NCI-H82 treated with DMSO at 0.1 percent for 48 hours (cell line): ENCODE measurements around the gene RNF213.

Experiments used
- DNase-seq: peaks from one replicate; lab custom pipeline; 2025; ENCODE audit not compliant: unreplicated experiment; lab: John Stamatoyannopoulos, UW

RNF213 gene

GRCh38 chr17:80414508-80414802 lies 153.8 kb downstream of the RNF213 start:
- DNase-seq: no peak

GRCh38 chr17:80414803-80415625 lies 154.4 kb downstream of the RNF213 start, which contains the start of gene ENDOV:
Gene ENDOV (plus strand): TSS chr17:80415167. CDS start chr17:80415195, 28 bp downstream.
- peak; percentile 79 for DNase-seq

GRCh38 chr17:80415626-80416137 lies 155.0 kb downstream of the RNF213 start:
- no peak for DNase-seq

GRCh38 chr17:80416260-80416939 lies 155.7 kb downstream of the RNF213 start:
- no peak for DNase-seq

DNA sequence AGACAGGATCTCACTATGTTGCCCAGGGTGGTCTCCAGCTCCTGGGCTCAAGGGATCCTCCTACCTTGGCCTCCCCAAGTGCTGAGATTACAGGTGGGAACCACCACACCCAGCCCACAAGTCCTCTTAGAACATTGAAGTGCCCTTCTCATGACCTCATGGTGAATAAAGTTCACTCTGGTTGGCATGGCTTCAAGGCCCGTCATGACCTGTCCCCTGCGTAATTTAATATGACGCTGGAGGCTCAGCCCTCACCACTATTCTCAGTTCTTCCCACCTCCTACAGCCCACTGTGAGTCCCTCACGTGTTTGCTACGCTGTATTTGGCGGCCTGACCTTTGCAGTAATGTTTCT lies 156.3 kb downstream of the RNF213 start:
- no peak for DNase-seq

DNA sequence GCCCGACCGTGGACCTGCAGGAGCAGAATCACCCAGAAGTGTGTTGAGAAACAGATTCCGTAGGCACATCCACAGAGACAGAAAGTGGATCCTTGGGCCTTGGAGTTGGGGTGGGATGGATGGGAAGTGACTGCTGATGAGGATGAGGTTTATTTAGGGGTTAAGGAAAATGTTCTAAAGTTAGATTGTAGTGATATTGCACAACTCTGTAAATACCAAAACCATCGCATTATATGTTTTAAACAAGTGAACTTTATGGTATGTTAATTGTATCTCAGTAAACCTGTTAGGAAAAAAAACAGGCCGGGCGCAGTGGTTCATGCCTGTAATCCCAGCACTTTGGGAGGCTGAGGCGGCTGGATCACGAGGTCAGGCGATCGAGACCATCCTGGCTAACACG lies 157.9 kb downstream of the RNF213 start:
- DNase-seq: no peak

DNA sequence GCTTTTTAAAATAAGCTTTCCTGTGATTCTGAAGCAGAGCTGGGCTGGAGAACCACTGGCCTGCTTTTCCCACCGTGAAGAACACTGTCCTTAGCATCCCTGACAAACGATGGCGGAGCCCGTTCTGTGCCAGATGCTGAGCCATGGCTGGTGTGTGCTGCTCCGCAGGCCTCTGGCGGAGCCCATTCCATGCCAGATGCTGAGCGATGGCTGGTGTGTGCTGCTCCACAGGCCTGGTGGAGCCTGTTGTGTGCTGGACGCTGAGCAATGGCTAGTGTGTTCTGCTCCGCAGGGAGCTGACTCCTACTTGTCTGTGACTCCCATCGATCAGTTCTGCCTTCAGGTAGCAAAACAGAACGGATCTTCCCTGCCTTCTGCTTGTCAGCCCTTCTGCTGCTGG lies 158.6 kb downstream of the RNF213 start:
- no peak for DNase-seq

DNA sequence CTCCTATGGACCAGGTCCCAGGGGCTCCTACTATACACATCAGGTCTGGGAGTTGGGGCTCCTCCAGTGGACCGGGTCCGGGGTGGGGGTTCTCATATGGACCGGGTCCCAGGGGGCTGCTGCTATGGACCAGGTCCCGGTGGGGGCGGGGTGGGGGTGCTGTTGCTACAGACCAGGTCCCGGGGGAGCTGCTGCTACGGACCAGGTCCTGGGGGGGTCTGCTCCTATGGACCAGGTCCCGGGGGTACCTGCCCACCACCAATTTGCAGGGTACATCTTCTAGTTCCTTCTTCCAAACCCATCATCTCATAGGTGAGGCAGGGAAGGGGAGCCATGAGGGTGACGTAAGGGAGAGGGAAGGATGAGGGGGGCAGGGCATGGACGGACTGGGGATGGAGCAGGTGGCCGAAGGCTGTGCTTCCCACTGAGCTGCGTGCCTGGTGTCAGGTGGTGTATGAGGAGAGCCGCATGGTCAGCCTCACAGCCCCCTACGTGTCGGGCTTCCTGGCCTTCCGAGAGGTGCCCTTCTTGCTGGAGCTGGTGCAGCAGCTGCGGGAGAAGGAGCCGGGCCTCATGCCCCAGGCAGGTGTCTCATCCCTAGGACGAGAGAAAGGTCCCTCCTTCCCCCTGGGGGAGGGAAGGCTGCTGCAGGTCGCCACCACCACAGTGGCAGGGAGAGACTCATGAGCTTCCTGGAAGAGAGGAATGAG lies 160.9 kb downstream of the RNF213 start:
- DNase-seq: no peak

DNA sequence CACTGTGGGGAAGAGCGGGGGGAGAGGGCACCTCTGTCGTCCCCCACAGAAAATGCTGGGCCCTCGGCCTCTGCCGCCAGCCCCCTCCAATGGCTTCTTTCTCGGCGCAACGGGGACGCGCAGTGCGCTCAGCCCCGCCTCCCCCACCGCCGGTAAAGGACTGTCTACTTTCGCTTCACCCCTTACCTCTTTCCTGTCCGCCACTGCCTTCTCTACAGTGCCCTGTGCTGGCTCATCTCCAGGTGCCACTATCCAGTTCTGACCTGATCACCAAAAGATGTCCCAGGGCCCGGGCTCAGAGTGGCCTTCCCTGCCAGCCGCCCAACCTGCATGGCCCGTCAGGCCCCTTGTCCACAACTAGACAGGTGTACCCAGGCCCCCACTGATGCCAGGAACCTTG lies 161.6 kb downstream of the RNF213 start:
- no peak for DNase-seq

- no peak for DNase-seq
Observed at GRCh38 chr17:80422981-80423380, 162.3 kb downstream of the RNF213 start.

- no peak for DNase-seq
Observed at GRCh38 chr17:80423536-80424225, 163.0 kb downstream of the RNF213 start.

GRCh38 chr17:80424261-80424660 lies 163.6 kb downstream of the RNF213 start:
- DNase-seq: no peak

- no peak for DNase-seq
Observed at GRCh38 chr17:80424878-80425765, 164.5 kb downstream of the RNF213 start.

- no peak for DNase-seq
Observed at GRCh38 chr17:80425835-80426426, 165.3 kb downstream of the RNF213 start.

- peak; percentile 43 for DNase-seq
Observed at GRCh38 chr17:80426671-80427326, 166.1 kb downstream of the RNF213 start.

DNA sequence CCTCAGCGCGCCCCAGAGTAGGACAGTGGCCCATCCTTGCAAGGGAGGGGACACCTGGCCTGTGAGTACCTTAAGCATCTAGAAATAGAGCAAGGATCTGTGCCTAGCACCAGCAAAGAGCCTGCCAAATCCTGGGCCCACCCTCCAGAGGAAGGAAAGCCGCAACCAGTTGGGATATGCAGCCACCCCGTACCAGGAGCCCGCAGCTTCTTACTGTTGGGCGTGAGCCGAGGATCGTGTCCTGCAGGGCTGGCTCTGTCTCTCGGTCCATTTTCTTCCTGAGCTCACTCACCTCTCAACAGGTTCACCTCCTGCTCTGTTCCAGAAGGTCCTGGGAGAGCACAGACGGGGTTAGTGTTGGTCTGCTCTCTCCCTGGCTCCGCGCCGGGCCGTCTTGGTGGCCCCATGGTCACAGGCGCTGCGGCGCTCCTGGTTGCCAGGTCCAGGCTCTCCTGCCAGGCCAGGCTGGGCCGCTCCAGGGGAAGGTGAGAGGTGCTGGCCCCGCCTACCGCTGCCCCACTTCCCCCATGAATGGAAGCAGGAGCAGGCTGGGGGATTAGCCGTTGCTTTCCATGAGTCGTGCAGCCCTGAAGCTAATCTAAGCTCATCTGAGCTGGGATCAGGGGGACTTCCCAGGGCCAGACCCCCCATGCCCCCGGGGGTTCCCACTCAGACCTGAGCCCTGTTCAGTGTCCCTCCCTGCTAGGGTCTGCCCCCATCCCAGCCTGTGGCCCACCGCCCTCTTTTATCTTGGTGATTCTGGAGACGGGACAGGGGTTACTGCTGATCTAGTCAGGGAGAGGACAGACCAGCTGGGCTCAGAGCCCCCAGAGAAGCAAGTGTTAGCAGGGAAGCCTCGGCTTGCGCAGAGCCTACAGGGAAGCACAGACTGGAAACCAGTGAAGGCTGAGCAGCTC lies 167.0 kb downstream of the RNF213 start:
- DNase-seq: peak; percentile 65

DNA sequence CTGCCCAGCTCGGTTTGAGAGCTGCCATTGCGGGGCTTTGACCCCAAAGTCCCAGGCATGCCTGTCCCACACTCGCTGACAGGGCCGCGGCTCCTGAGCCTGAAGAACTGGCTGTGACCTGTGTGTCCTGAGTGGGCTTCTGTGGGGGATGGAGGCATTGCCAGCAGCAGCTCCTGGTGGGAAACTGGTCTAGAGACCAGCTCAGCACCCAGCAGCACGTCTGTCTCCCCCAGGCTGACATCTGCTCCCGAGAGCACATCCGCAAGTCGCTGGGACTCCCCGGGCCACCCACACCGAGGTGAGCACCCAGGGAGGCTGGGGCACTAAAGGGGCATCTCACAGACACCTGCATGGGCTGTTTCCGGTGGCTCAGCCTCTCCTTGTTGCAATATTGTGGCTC lies 167.7 kb downstream of the RNF213 start:
- DNase-seq: no peak

DNA sequence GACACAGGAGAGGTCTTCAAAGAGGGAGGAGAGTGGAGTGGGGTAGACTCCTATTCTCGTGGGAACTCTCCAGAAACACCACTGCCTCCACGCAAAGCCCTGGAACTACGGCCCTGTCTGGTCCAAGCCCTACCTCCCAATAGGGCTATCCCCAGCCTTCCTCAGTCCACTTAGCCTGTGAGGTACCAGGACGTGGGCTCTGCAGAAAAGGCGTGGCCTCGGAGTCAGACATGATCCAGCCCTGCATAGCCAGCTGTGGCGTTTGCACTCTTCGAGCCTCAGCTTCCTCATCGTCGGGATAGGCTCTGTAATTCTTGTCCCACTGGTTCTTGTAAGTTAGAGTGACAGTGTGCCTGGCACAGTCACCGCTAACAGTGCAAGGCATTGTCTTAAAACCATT lies 168.1 kb downstream of the RNF213 start:
- no peak for DNase-seq
